Stimulated activated CD8-positive, alpha-beta memory T cell treated with anti-CD3 and anti-CD28 coated beads, Interleukin-4, amount 100 ng/mL, for 4 hours (primary cell): ENCODE results near the gene SUGP2.
A peak's percentile ranks its signal among the peaks of the same experiment; 100 is the strongest.

Experiments used
- DNase-seq, 2 donors: peaks; one replicate each; pipeline ENCODE4 v3.0.0-alpha.2; 2020; ENCODE audit warnings: low read depth in 2 of 2, low spot score in 1 of 2

Gene SUGP2

DNA sequence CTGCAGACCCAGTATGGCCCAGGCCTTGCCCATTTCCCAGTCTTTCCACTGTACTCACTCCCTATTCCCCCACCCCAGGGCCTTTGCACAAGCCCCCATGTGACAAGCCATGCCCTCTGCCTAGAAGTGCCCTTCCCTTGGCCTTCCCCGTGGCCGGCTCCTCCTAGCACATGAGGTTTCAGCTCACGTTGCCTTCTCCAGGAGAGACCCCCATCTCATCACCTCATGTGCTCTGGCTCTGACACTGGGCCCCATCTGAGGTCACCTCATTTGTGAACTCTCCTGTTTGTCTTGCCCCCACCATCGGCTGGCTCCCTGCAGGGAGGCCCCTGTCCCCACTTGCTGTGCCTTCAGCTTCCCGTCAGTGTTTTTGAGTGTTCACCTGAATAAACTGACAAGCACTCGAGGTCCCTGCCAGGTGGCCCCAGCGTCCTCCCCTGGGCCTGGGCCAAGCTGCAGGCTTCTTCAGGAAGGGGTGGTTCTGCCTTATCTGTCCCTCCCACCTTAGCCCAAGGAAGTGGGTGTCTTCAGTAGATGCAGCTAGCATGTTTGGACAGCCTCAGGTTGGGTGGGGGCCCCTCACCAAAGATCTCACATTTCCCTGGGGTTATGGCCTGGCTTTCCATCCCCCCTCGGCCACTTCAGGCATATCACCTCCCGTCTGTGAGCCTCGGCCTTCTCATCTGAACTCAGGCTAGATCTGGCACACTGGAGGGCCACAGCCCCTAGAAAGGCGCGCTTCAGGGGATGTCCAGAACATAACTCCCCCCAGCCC lies 26.7 kb upstream of the SUGP2 start:
- DNase-seq = no peak

DNA sequence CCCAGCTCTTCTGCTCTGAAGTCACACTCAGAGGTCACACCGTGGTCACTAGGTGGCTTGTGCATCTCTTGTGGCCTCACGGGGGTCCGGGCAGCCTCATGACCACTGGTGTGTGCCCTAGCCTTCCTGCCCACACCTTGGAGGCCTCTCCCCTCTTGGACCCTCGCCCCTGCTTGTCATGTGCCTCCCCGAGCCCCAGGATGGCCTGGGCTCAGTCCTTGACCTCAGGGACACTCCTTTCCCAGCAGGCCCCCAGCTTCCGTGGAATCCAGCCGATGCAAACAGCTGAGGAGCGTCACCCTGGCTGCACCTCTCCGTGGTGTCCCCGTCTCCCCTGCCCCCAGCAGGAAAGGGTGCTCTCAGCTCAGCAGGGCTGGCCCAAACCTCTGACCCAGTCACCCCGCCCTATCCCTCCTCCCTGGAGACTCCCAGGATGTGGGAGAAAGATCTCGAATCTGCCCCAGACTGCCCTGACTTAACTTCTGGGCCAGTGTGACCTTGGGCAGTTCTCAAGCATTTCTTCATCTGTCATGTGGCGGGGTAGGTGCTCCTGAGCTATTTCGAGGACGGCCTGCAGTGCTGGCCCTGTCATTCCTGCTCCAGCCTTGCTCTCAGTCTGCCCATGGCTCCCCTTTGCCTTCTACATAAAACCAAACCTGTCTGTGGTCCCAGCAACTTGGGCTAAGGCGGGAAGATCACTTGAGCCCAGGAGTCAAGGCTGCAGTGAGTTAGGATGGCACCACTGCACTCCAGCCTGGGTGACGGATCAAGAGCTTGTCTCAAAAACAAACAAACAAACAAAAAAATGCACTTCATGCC lies 25.9 kb upstream of the SUGP2 start:
- no peak for DNase-seq

DNA sequence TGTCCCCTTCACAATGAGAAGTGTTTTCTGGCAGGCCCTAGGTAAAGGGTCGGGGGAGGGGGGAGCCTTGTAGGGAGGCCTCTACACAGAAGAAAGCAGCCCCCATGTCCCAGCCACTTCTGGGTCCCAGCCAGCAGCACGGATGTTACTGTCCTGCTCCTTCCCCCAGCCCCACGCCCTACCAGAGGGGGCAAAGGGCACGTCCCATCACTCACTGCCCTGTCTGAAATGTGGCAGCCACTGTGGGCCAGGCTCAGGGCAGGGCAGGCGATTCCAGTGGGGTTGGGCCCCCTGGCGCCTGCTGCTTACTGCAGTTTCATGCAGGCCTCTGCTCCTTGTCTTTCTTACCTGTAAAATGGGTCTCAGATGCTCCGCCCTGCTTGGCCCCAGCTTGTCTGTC lies 24.4 kb upstream of the SUGP2 start:
- DNase-seq = no peak

DNA sequence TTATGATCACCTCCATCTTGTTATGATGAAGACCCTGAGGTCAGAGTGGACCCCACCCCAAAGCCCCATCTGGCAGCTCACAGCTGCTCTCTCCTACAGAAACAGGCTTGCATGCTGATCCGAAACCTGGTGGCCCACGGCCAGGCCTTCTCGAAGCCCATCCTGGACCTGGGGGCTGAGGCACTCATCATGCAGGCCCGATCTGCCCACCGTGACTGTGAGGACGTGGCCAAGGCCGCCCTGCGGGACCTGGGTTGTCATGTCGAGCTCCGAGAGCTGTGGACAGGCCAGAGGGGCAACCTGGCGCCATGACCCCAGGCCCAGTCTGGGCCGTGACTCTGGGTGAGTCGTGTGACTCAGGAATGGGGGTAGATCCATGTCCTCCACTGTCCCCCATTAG lies 24.0 kb upstream of the SUGP2 start:
- DNase-seq = no peak

DNA sequence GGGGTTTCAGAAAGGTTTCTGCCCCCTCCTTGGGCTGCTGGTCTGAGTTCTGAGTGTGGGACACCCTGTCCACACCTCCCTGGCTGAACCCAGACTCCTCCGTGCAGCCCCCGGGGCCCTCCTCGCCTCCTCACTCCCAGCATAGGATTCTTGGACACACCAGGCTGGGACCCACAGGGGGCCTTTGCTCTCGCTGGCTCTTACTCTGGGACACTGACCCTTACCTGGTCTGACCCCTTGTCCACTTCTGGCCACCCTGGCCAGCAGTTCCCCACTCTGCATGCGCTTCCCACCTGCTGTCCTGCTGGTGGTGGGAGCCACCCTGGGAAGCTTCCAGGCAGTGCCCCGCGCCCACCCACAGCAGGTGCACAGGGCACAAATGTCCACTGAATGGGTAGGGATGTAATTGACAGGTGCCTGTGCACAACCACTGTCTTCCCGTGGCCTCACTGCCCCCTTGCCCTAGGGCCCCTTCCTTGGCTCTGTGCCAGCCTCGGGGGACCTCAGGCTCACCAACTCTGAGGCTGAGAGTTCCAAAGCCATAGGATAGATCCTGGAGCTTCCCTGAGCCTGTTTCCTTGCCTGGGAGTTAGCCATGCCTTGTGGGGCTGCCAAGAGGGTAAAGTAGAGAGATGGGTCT lies 23.4 kb upstream of the SUGP2 start:
- DNase-seq = no peak

DNA sequence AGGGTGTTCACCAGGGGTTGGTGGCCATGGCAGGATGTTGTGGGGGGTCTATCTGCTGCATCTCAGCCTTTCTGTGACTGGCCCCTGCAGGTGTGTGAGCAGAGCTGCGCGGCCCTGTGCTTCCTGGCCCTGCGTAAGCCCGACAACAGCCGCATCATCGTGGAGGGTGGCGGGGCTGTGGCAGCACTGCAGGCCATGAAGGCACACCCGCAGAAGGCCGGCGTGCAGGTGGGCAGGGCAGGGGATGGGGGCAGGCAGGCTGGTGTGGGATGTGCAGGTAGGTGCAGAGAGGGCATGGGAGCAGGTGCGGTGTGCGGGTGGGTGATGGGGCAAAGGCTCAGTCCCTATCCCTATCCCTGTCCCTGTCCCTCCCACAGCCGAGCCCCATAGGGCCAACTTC lies 22.4 kb upstream of the SUGP2 start:
- DNase-seq = no peak

DNA sequence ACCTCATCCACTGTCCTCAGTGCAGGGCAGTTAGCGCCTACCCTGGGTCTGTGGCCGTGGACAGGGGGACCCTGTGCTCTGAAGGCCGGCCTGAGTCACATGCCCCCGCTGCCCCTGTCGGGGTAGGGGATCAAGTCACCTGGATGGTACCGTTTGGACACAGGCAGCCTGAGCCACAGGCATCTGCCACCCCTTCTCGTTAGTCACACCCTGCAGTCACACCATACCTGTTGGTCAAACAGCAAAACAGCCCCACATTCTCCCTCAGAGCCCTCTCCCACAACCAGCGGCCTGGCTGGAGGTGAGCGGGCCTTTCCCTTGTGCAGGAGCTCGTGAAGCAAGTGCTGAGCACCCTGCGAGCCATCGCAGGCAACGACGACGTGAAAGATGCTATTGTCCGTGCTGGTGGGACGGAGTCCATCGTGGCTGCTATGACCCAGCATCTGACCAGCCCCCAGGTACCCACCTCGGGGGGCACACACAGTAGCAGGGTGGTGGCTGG lies 21.7 kb upstream of the SUGP2 start:
- DNase-seq = no peak

DNA sequence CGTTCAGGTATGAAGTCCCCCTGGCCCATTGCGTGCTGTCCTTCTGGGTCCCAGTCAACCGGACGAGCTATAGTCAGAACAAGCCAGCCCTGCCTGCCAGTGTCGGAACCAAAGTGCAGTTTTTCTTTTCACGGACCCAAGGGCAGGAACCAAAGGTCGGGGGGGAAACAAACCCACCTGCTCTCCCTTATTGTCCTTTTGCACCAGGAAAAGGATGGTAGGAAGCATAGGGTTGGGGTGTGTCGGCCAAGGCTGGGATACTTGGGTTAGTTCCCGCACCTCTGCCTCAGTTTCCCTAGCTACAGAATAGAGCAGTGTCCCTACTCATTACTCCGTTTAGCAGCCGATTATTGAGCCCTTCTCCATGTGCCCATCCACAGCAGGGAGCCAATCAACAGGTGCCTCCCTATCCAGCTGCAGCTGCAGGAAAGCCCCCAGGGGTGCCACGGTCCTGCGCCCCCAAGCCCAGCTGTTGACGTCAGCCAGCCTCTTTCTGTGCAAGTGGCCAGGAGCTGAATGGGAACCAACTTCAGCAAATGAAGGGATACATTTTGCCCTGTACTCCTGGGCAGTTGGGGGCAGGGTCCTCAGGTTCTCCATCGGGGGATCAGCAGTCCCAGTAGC lies 21.1 kb upstream of the SUGP2 start:
- no peak for DNase-seq

DNA sequence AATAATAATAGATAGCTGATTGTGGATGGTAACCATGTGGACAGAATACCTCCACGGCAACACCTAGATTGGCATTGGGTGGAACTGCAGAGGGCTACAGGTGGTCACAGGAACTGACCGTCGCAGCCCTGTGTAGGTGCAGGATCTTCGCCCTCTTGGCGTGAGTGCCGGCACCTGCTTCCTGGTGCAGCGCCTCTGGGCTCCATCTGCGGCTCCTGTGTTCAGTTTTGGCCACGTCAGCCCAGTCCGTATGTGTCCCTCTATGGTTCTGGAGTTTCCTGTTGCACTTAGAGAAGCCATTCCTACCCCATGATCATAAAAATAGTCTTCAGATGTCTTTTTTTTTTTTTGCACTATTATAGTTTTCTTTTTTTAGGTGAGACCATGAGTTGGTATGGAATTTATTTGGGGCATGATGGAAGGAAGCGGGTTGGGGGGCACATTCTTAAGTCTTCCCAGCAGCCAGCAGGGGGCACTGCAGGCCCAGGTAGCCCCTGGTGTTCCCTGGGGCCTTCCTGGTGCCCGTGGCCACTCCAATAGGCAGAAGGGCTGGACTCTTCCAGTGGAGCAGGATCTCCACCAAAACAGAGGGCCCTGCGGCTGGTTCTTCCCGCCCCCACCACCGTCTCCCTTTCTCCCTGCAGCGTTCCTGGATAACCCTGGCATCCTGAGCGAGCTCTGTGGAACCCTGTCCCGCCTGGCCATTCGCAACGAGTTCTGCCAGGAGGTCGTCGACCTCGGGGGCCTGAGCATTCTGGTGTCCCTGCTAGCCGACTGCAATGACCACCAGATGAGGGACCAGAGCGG lies 20.4 kb upstream of the SUGP2 start:
- DNase-seq = peak in 1 of 2 donors; percentile 12

DNA sequence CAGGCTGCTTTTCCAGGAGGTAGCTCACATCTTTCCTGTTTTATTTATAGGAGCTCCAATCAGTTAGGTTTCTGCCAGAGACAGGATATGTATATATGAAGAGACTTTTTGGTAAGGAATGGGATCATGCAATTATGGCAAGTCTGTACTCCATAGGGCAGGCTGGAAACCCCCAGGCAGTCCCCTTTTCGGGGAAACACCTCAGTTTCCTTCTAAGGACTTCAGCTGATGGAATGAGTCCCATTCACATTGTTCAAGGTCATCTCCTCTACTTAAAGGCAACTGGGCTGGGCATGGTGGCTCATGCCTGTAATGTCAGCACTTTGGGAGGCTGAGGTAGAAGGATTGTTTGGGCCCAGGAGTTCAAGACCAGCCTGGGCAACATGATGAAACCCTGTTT lies 19.6 kb upstream of the SUGP2 start:
- no peak for DNase-seq

DNA sequence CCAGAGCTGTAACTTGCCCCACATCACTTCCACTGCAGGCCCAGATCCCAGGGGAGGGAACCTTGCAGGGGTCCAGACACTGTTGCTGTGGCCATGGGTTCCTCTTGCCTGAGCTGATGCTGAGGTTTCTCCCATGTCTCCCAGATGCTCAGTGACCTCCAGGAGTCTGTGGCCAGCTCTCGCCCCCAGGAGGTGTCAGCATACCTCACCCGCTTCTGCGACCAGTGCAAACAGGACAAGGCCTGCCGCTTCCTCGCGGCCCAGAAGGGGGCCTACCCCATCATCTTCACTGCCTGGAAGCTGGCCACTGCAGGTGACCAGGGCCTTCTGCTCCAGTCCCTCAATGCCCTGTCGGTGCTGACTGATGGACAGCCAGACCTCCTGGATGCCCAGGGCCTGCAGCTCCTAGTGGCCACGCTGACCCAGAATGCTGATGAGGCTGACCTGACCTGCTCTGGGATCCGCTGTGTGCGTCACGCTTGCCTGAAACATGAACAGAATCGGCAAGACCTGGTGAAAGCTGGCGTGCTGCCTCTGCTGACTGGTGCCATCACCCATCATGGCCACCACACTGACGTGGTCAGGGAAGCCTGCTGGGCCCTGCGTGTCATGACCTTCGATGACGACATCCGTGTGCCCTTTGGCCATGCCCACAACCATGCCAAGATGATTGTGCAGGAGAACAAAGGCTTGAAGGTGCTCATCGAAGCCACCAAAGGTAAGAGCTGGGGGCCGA lies 18.3 kb upstream of the SUGP2 start:
- DNase-seq = no peak

DNA sequence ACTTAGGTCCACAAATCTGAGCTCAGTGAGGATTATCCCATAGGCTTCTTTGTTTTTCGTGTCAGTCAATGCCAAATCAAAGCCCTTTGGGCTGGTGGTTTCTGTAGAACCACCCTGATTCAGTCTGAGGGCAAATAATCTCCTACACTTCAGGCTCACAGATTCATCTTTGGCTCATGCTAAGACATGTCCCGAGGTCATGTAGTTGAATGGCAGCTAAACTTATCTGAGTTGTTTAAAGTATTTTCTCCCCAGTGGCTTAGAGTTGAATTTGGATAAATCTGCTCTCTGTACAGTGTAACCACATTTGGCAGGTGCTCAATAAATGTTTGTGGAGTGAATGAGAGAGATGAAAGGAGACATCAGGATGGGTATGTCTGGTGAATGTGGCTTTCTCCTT lies 17.4 kb upstream of the SUGP2 start:
- DNase-seq = no peak

DNA sequence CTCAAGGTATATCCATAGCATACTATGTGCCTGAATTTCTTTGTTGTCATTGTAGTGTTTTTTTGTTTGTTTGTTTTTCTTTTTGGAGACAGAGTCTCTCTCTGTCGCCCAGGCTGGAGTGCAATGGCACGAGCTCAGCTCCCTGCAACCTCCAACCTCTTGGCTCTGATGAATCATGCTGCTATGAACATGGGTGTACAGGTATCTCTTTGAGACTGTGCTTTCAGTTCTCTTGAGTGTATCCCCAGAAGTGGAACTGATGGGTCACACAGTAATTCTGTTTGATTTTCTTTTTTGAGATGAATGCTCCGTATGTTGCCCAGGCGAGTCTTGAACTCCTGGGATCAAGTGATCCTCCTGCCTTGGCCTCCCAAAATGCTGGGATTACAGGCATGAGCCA lies 16.8 kb upstream of the SUGP2 start:
- DNase-seq = no peak

DNA sequence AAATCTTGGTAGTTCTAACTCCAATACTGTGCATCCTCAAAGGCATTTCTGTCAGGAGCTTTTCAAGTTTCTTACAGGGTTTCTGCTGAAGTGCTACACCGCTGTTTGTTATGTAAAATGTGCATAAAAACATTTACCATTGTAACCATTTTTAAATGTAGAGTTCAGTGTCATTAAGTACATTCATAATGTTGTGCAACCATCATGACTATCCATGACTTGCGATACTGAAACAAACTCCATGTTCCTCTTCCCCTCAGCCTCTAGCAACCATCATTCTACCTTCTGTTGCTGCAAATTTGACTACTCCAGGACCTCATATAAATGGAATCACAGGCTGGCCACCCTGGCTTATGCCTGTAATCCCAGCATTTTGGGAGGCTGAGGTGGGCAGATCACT lies 16.1 kb upstream of the SUGP2 start:
- DNase-seq = no peak

DNA sequence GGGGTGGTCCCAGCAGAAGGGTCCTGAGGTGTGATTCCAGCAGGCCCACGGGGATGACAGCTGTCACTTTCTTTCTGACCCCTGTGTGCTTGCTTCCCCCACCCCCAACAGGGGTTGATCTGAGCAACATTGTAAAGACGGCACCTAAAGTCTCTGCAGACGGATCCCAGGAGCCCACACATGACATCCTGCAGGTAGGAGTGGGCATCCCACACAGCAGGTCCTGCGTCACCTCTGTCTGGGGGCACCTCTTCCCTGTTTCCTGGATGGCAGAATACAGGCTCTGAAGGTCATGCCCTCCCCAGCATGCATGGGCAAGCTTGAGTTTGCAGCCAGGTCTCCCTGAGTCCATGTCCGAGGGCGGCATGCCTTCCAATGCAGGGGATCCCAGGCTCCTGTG lies 10.6 kb upstream of the SUGP2 start:
- DNase-seq = no peak

DNA sequence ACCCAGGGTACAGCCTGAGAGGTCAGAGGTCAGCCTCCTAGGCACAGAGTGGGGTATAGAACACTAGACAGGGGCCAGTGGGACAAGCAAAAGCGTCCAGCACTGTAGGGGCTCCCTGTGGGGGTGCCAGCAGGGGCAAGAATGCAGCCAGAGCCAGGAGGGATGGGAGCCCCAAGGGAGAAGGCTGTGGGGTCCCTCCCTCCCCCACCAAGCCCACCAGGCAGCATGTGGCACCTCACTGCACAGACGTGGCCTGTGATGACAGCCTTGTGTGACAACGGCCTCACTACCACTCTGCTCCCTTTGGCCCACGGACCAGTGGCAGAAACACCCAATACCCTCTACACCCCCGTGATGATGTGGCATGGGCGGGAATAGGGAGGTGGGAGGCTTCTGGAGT lies 10.2 kb upstream of the SUGP2 start:
- DNase-seq = no peak

DNA sequence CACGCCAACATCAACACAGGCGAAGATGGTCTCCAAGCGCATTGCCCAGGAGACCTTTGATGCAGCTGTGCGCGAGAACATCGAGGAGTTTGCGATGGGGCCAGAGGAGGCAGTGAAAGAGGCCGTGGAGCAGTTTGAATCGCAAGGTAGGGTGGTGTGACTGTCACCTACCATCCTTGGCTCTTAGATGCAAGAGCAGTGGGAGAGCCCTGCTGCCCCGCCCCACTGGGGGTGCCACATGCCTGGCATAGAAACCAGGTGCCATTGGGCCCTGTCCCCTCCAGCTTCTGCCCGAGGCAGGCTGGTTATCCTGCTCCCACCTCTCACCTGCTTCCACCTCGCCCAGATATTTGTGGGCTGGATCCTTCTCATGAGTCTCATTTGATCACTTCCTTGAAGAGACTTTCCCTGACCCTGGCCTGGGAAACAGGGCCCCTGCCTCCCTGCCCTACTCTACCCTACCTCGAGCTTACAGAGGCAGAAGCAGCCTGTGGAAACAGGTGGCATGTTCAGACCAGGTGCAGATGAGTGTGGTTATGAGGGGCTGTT lies 9.5 kb upstream of the SUGP2 start:
- no peak for DNase-seq

DNA sequence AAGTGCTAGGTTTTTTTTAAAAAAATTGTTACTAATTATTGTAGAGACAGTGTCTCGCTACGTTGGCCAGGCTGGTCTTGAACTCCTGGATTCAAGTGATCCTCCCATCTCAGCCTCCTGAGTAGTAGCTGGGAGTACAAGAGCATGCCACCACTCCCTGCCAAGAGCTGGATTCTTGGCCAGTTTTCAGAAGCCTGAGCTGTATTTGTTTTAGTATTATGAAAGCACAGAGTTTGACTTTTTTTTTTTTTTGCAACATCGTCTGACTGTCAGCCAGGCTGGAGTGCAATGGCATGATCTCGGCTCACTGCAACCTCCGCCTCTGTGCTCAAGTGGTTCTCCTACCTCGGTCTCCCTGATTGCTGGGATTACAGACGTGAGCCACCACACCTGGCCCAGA lies 7.1 kb upstream of the SUGP2 start:
- DNase-seq = no peak

DNA sequence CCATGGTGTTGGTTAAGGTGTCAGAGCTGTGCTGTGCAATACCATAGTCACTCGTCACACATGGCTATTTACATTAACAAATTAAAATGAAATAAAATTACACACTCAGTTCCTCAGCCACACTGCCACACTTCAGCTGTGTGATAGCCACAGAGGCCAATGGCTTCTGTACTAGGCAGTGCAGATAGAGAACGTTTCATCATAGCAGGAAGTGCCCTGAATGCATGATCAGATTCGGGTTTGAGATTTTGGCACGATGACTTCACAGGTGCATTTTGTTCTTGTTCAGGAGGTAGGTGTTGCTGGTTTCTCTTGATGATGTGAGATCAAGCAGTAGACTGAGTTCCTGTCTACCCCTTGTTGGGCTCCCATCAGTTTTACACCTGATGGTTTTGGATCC lies 6.6 kb upstream of the SUGP2 start:
- peak in 1 of 2 donors; percentile 6 for DNase-seq

DNA sequence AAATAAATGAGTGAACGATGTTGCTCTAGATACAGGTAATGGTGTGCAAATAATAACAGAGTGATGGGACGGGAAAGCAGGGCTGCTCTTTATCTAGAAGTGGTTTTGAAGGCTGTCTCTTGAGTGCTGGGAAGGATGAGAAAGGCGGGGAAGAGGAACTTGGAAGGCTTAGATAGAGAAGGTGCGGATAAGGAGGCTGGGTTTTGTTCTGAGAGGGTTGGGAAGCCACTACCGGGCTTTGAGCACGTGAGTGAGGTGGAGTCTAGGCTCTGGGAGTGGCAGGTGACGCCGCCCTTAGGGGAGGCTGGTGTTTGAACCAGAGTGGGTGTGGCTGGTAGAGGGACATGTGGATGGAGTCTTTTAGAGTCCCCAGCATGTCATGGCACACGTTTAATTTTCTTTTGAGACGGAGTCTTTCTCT lies 897 bp upstream of the SUGP2 start:
- DNase-seq = peak; percentile 36 to 40
